T-helper 2 cell treated with Interferon-gamma antibody and Interleukin-4, amounts not matched to agents 100 ng/mL and 5 ng/mL, for 36 hours (primary cell): ENCODE measurements around the gene SNURF. TPM values are rescaled to one million over a fixed set of nuclear protein-coding genes. Genes with fewer than 3 reads are reported as not detected.
"Not testable (repeated sequence)": the region's sequence is repeated elsewhere in the genome, so short reads cannot be mapped to it uniquely, and the experiment has no call there.

Experiments
- intact Hi-C: fragments of 100-400 bp; cut with micrococcal nuclease; formaldehyde crosslinking; loops from one replicate; pipeline ENCODE4 v1.15.1; 2023
- total RNA-seq: library from RNA; stranded (reverse); gene quantifications from 2 replicates; pipeline ENCODE4 v1.2.3, GENCODE V29; 2022

Gene SNURF
- total RNA-seq, result 7.0 and 12.6 TPM in 2 replicates

- intact Hi-C loops, result loop anchor here (1.0 to 5.0 kb wide), 4 partner anchors 47 to 897 kb away; partner anchors contain the start of gene UBE3A
These were observed at the start of gene SNURF, which contains the start of gene SNRPN for GRCh38 chr15:24954783-24955530. TSS of gene SNURF (plus strand) at chr15:24954987. CDS start at chr15:24955049, 62 bp downstream. TSS of gene SNRPN (plus strand) at chr15:24954987. CDS start at chr15:24974454, 19,467 bp downstream.

GRCh38 chr15:24916305-24917009 is 38.3 kb upstream of the SNURF start:
- intact Hi-C loops, result no loop called here

GRCh38 chr15:24917431-24917830 is 37.4 kb upstream of the SNURF start:
- intact Hi-C loops, result no loop called here

- intact Hi-C loops, result no loop called here
These were observed 35.3 kb upstream of the SNURF start for GRCh38 chr15:24919446-24919845.

- intact Hi-C loops, result not testable (repeated sequence)
These were observed 32.0 kb upstream of the SNURF start for GRCh38 chr15:24922781-24923180.

- intact Hi-C loops, result no loop called here
These were observed 30.6 kb upstream of the SNURF start for GRCh38 chr15:24924153-24924552.

- intact Hi-C loops, result no loop called here
These were observed 30.2 kb upstream of the SNURF start for GRCh38 chr15:24924621-24925020.

GRCh38 chr15:24931874-24932732 is 22.7 kb upstream of the SNURF start:
- intact Hi-C loops, result not testable (repeated sequence)

- intact Hi-C loops, result no loop called here
These were observed 21.1 kb upstream of the SNURF start for GRCh38 chr15:24933716-24934115.

- intact Hi-C loops, result not testable (repeated sequence)
These were observed 16.6 kb upstream of the SNURF start for GRCh38 chr15:24938224-24938623.

GRCh38 chr15:24940236-24940635 is 14.6 kb upstream of the SNURF start:
- intact Hi-C loops, result no loop called here

GRCh38 chr15:24943361-24943760 is 11.4 kb upstream of the SNURF start:
- intact Hi-C loops, result no loop called here

- intact Hi-C loops, result no loop called here
These were observed 9.8 kb upstream of the SNURF start for GRCh38 chr15:24944954-24945353.

GRCh38 chr15:24945711-24946110 is 9.1 kb upstream of the SNURF start:
- intact Hi-C loops, result no loop called here

- intact Hi-C loops, result no loop called here
These were observed 6.3 kb upstream of the SNURF start for GRCh38 chr15:24948495-24948894.

GRCh38 chr15:24955531-24955921 is 739 bp downstream of the SNURF start:
- intact Hi-C loops, result loop anchor here (1.0 to 5.0 kb wide), 4 partner anchors 47 to 897 kb away; partner anchors contain the start of gene UBE3A

- intact Hi-C loops, result loop anchor here (5.0 kb wide), 3 partner anchors 46 to 896 kb away; no protein-coding TSS in a partner anchor
These were observed 1.5 kb downstream of the SNURF start for GRCh38 chr15:24956111-24956838.

GRCh38 chr15:24957691-24958090 is 2.9 kb downstream of the SNURF start:
- intact Hi-C loops, result loop anchor here (5.0 kb wide), 3 partner anchors 45 to 895 kb away; no protein-coding TSS in a partner anchor

GRCh38 chr15:24961967-24962366 is 7.2 kb downstream of the SNURF start:
- intact Hi-C loops, result no loop called here

GRCh38 chr15:24962880-24963279 is 8.1 kb downstream of the SNURF start:
- intact Hi-C loops, result no loop called here
